GM10248 (cell line): Measurements from ENCODE around the gene ARHGEF26.

ENCODE experiments used
- CTCF ChIA-PET: fragments of 300-600 bp; sonication (Branson Sonifier 250); formaldehyde crosslinking; extraction: SDS; loops from one replicate; lab custom pipeline; 2021; ENCODE audit warnings: antibody characterized with exemption; lab: Yijun Ruan, JAX
- POLR2A ChIA-PET: fragments of 350-650 bp; sonication (Branson Sonifier 250); formaldehyde crosslinking; extraction: SDS; loops from one replicate; lab custom pipeline; 2020; ENCODE audit warnings: antibody characterized with exemption; lab: Yijun Ruan, JAX
- DNase-seq: peaks from one replicate; pipeline ENCODE4 v3.0.0; 2012; ENCODE audit errors: extremely low spot score
- TF ChIP-seq, protein P1 (sequence below): IDR thresholded peaks from 2 replicates; pipeline ENCODE4 v1.5.1; 2012; ENCODE audit warnings: mild to moderate bottlenecking, low read depth; ENCODE audit errors: extremely low read depth, missing control alignments, control extremely low read depth

The ARHGEF26 gene

DNA sequence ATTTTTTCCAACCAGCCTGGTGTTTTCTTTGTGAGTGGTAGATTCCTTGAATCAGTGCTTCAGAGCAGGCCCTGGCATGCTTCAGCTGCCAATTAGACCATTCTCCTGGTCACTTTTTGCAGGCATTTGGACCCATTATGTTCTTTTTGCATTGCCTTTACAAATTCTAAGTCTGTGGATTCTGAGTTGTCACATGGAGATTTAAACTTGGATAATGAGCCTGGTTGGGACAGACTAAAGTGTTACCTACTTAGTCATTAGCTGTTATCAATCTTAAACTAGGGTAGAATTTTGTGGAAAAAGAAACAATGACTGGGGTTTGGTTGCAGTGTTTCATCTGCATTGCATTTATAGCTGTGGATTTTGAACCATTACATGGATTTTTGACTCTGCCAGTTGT is 40.6 kb downstream of the ARHGEF26 start:
- ChIA-PET CTCF (interaction anchor here (1.5 kb wide), 1 partner anchor 8 kb away, joined by 3 read pairs; no protein-coding TSS in a partner anchor), POLR2A (no interaction called here)
- TF ChIP-seq, protein P1, sequence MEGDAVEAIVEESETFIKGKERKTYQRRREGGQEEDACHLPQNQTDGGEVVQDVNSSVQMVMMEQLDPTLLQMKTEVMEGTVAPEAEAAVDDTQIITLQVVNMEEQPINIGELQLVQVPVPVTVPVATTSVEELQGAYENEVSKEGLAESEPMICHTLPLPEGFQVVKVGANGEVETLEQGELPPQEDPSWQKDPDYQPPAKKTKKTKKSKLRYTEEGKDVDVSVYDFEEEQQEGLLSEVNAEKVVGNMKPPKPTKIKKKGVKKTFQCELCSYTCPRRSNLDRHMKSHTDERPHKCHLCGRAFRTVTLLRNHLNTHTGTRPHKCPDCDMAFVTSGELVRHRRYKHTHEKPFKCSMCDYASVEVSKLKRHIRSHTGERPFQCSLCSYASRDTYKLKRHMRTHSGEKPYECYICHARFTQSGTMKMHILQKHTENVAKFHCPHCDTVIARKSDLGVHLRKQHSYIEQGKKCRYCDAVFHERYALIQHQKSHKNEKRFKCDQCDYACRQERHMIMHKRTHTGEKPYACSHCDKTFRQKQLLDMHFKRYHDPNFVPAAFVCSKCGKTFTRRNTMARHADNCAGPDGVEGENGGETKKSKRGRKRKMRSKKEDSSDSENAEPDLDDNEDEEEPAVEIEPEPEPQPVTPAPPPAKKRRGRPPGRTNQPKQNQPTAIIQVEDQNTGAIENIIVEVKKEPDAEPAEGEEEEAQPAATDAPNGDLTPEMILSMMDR = no peak
- DNase-seq = no peak

DNA sequence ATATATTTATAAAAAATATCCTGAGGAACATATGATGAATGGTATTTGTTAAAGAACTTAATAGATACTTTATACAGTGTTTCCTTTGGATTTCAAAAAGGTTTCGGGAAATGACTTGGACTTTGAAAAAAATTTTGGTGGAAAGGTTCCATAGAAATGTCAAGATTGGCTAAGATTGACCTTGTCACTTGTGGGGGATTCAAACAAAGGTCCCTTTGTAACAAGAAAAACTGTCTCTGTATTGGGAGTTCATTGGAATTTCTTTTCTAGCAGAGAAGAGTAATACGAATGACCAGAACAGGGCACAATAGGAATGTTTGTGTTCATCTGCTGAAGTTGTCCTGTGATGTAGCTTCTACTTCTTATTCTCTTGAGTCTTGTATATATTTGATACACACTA is 43.2 kb downstream of the ARHGEF26 start:
- POLR2A ChIA-PET = no interaction called here
- CTCF ChIA-PET = interaction anchor here (1.3 kb wide), 1 partner anchor 50 kb away, joined by 3 read pairs; no protein-coding TSS in a partner anchor
- no peak for DNase-seq
- TF ChIP-seq, protein P1 = no peak

DNA sequence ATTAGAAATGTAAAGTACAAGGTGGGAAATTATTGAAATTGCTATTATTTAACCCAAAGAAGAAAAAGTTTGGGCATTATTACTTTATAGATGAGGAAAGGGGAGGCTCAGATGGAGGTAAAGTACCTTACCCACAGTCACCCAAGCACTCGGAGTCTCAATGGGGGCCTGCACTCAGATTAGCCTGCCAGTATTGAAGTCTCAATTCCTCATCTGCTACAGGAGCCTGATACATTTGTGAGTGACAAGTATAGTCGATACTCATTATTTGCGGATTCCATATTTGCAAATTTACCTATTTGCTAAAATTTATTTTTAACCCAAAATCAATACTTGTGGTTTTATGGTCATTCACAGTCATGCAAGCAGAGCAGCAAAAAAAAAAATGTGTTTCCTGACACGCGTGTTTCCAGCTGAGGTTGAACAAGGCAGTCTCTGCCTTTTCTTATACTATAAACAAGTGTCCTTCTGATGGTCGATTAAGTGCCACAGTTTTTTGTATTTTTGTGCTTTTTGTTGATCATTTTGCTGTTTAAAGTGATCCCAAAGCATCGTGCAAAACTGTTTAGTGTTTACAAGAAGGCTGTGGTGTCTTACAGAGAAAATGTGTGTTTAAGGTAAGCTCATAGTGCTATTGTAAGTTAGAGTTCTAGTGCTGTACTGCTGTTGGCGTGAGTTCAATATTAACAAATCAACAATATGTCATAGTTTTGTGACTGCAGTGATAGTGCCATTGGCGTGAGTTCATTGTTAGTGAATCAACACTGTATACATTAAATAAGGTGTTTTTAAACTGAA is 48.0 kb downstream of the ARHGEF26 start:
- TF ChIP-seq, protein P1 = no peak
- DNase-seq = no peak
- ChIA-PET CTCF (interaction anchor here (1.1 to 1.4 kb wide), 5 partner anchors 7 to 84 kb away, joined by 3 to 4 read pairs (median 3); no protein-coding TSS in a partner anchor), POLR2A (no interaction called here)

DNA sequence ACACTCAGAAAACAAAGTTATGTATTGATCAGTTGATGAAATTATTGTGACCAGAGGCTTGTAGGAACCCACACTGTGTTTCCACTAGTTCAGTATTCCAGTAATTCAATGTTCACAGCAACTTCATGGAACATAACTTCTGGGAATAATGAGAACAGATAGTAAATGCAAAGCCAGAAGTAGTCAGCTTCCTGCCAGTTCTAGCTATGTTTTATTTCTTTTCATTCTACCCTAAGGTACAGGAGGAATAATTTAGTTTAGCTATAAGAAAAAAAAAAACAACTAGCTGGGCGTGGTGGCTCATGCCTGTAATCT is 48.6 kb downstream of the ARHGEF26 start:
- ChIA-PET CTCF (interaction anchor here (1.1 to 1.4 kb wide), 5 partner anchors 8 to 83 kb away, joined by 3 to 4 read pairs (median 3); no protein-coding TSS in a partner anchor), POLR2A (no interaction called here)
- TF ChIP-seq, protein P1 = no peak
- no peak for DNase-seq

DNA sequence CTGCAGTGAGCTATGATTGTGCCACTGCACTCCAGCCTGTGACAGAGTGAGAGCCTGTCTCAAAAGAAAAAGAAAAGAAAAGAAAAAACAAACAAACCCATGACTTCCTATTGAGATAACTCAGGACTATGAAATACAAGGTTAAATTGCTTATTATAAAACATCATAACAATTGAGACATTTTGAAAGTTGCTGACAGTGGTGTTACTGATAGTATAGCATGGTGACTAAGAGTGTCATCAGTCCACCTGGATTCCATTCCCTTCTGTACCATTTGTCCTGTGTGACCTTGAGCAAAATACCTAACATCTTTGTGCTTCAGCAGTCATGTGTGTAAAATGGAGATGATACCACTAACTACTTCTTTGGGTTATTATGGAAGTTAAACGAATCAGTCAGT is 49.1 kb downstream of the ARHGEF26 start:
- TF ChIP-seq, protein P1 = no peak
- POLR2A ChIA-PET = no interaction called here
- no peak for DNase-seq
- CTCF ChIA-PET = interaction anchor here (1.2 to 1.4 kb wide), 3 partner anchors 8 to 25 kb away, joined by 3 read pairs; no protein-coding TSS in a partner anchor

DNA sequence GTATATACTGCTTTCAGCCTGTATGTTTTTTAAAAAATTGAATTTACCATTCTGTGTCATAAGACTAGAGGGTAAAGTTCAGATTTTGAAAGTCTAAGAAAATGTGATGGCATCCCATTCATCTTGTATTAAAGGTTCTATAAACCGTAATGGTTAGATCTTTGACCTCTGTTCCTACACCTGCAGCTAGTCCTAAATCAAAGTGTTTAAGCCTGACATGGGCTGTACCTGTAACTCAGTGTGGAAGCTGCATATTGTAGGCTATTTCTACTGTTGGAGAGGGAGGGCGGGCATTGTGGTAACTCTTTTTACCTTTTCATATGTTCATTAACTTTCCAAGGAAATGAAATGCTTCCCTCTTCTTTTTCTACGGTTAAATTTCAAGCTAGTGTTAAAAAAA is 53.9 kb downstream of the ARHGEF26 start:
- DNase-seq = no peak
- CTCF ChIA-PET = interaction anchor here (1.0 to 1.4 kb wide), 3 partner anchors 9 to 20 kb away, joined by 3 to 5 read pairs (median 3); no protein-coding TSS in a partner anchor
- POLR2A ChIA-PET = no interaction called here
- TF ChIP-seq, protein P1 = no peak
